B cell (primary cell): ENCODE data around the gene CCDC14.
"Not testable (repeated sequence)": the region's sequence is repeated elsewhere in the genome, so short reads cannot be mapped to it uniquely, and the experiment has no call there.

ENCODE experiments used
- CTCF ChIP-seq: fragments of 200-600 bp; IDR thresholded peaks from one replicate; pipeline ENCODE4 v1.8.0; 2022; ENCODE audit warnings: antibody characterized with exemption, mild to moderate bottlenecking
- EZH2 ChIP-seq: IDR thresholded peaks from 2 replicates; pipeline ENCODE4 v1.6.1; 2012; ENCODE audit warnings: borderline replicate concordance, low read depth, mild to moderate bottlenecking, moderate library complexity, low read length; ENCODE audit not compliant: insufficient read depth, poor library complexity, severe bottlenecking

GRCh38 chr3:124002405-124003079 lies 41.5 kb upstream of the CCDC14 start:
- TF ChIP-seq EZH2, CTCF: not testable (repeated sequence)
